ENCODE results near the gene OGDH.

Gene OGDH

GRCh38 chr7:44711528-44711927 is 105.1 kb downstream of the OGDH start:
- TF ChIP-seq ZFP30 (CRISPR knock-in tag; IDR thresholded peaks at IDR 0.05) (no peak), CSRNP3 (CRISPR knock-in tag; IDR thresholded peaks at IDR 0.05) (no peak), TOX (CRISPR knock-in tag; IDR thresholded peaks at IDR 0.05; ENCODE audit: borderline replicate concordance) (no peak), BACH2 (CRISPR knock-in tag; IDR thresholded peaks at IDR 0.05; ENCODE audit: borderline replicate concordance) (no peak), ZNF8 (CRISPR knock-in tag; IDR thresholded peaks at IDR 0.05) (no peak), ZNF565 (CRISPR knock-in tag; conservative IDR thresholded peaks at IDR 0.05; ENCODE audit: low read depth) (no peak), ZNF70 (CRISPR knock-in tag; IDR thresholded peaks at IDR 0.05) (no peak), SNAI2 (CRISPR knock-in tag; IDR thresholded peaks at IDR 0.05) (no peak)
- ATAC-seq = no peak; the same call in 2 of the 3 replicates

- ATAC-seq = no peak
- TF ChIP-seq ZFP30 (CRISPR knock-in tag; IDR thresholded peaks at IDR 0.05) (no peak), CREB5 (CRISPR knock-in tag; IDR thresholded peaks at IDR 0.05; ENCODE audit: low read depth) (no peak), RARB (CRISPR knock-in tag; IDR thresholded peaks at IDR 0.05) (no peak), ARNTL (CRISPR knock-in tag; IDR thresholded peaks at IDR 0.05; ENCODE audit: borderline replicate concordance, low read depth) (no peak), POU6F1 (CRISPR knock-in tag; IDR thresholded peaks at IDR 0.05; ENCODE audit: borderline replicate concordance, low read depth) (no peak), ZNF8 (CRISPR knock-in tag; IDR thresholded peaks at IDR 0.05) (no peak), BACH2 (CRISPR knock-in tag; IDR thresholded peaks at IDR 0.05; ENCODE audit: borderline replicate concordance) (no peak), TSHZ2 (CRISPR knock-in tag; IDR thresholded peaks at IDR 0.05) (no peak), SNAI2 (CRISPR knock-in tag; IDR thresholded peaks at IDR 0.05) (no peak), ESRRG (CRISPR knock-in tag; IDR thresholded peaks at IDR 0.05) (no peak), CSDC2 (CRISPR knock-in tag; IDR thresholded peaks at IDR 0.05) (no peak), ZNF70 (CRISPR knock-in tag; IDR thresholded peaks at IDR 0.05) (no peak), ZFP3 (CRISPR knock-in tag; IDR thresholded peaks at IDR 0.05) (no peak), PPARA (CRISPR knock-in tag; IDR thresholded peaks at IDR 0.05; ENCODE audit: borderline replicate concordance) (no peak), ZNF565 (CRISPR knock-in tag; conservative IDR thresholded peaks at IDR 0.05; ENCODE audit: low read depth) (no peak), GLIS3 (CRISPR knock-in tag; IDR thresholded peaks at IDR 0.05) (no peak), TOX (CRISPR knock-in tag; IDR thresholded peaks at IDR 0.05; ENCODE audit: borderline replicate concordance) (no peak)
Observed at GRCh38 chr7:44712012-44712411, 105.6 kb downstream of the OGDH start.

- ATAC-seq = no peak
- TF ChIP-seq OSR1 (CRISPR knock-in tag; IDR thresholded peaks at IDR 0.05) (no peak), ZNF8 (CRISPR knock-in tag; IDR thresholded peaks at IDR 0.05) (no peak), BACH2 (CRISPR knock-in tag; IDR thresholded peaks at IDR 0.05; ENCODE audit: borderline replicate concordance) (no peak), ZFP3 (CRISPR knock-in tag; IDR thresholded peaks at IDR 0.05) (no peak), ISL1 (CRISPR knock-in tag; IDR thresholded peaks at IDR 0.05) (no peak), CSRNP3 (CRISPR knock-in tag; IDR thresholded peaks at IDR 0.05) (no peak), ZNF70 (CRISPR knock-in tag; IDR thresholded peaks at IDR 0.05) (no peak), ZNF565 (CRISPR knock-in tag; conservative IDR thresholded peaks at IDR 0.05; ENCODE audit: low read depth) (no peak), ZC3H10 (CRISPR knock-in tag; IDR thresholded peaks at IDR 0.05) (no peak), TCF4 (CRISPR knock-in tag; IDR thresholded peaks at IDR 0.05; ENCODE audit: borderline replicate concordance) (no peak), SNAI2 (CRISPR knock-in tag; IDR thresholded peaks at IDR 0.05) (no peak), PATZ1 (CRISPR knock-in tag; IDR thresholded peaks at IDR 0.05; ENCODE audit: borderline replicate concordance) (no peak), GLIS3 (CRISPR knock-in tag; IDR thresholded peaks at IDR 0.05) (no peak), TSHZ2 (CRISPR knock-in tag; IDR thresholded peaks at IDR 0.05) (no peak), PPARA (CRISPR knock-in tag; IDR thresholded peaks at IDR 0.05; ENCODE audit: borderline replicate concordance) (no peak), ESRRG (CRISPR knock-in tag; IDR thresholded peaks at IDR 0.05) (no peak), TOX (CRISPR knock-in tag; IDR thresholded peaks at IDR 0.05; ENCODE audit: borderline replicate concordance) (no peak), ZFP30 (CRISPR knock-in tag; IDR thresholded peaks at IDR 0.05) (no peak), RARB (CRISPR knock-in tag; IDR thresholded peaks at IDR 0.05) (no peak)
Observed at GRCh38 chr7:44713141-44713540, 106.7 kb downstream of the OGDH start.
